ENCODE measurements around the gene RCHY1. TPM values are rescaled to one million over a fixed set of nuclear protein-coding genes. Genes with fewer than 3 reads are reported as not detected.
"Not testable (repeated sequence)": the region's sequence is repeated elsewhere in the genome, so short reads cannot be mapped to it uniquely, and the experiment has no call there.

Gene RCHY1
- total and polyA plus RNA-seq, 2 experiments from 2014 or later = 42.9 to 46.5 TPM

- H3K4me2 ChIP-seq; H3K4me1 Mint-ChIP-seq; H3K36me3 Mint-ChIP-seq (ENCODE audit: low read depth); H3K9me3 Mint-ChIP-seq; H2AFZ ChIP-seq; H3K4me3 Mint-ChIP-seq; H3K27me3 ChIP-seq (ENCODE audit: insufficient read depth); H3K27me3 Mint-ChIP-seq (ENCODE audit: insufficient read depth, low read depth, poor library complexity); H4K20me1 ChIP-seq (replicated peaks; ENCODE audit: insufficient read depth); DNase-seq (ENCODE audit: low spot score); ATAC-seq; H3K27ac Mint-ChIP-seq; H3F3A ChIP-seq (replicated peaks; ENCODE audit: low read depth); H3K36me3 ChIP-seq (ENCODE audit: insufficient read depth); H3K4me1 ChIP-seq (ENCODE audit: insufficient read depth); H3K79me2 ChIP-seq (replicated peaks; ENCODE audit: insufficient read depth); H3K9me2 ChIP-seq (ENCODE audit: insufficient read depth); H3K27ac ChIP-seq (ENCODE audit: low read depth); H3K4me3 ChIP-seq: not testable (repeated sequence)
These were observed 30.0 kb upstream of the RCHY1 start for GRCh38 chr4:75544220-75544619.

- Histone ChIP-seq H4K20me1 (replicated peaks; ENCODE audit: insufficient read depth) (no peaks in the 10 kb centered on the region), H2AFZ (no peak overlapping the region), H3K4me2 (no peak overlapping the region), H3K36me3 (ENCODE audit: insufficient read depth) (no peaks in the 10 kb centered on the region), H3K4me1 (ENCODE audit: insufficient read depth) (no peaks in the 10 kb centered on the region), H3K4me3 (no peak overlapping the region), H3K79me2 (replicated peaks; ENCODE audit: insufficient read depth) (no peaks in the 10 kb centered on the region), H3K9me2 (ENCODE audit: insufficient read depth) (no peaks in the 10 kb centered on the region), H3K27me3 (ENCODE audit: insufficient read depth) (no peaks in the 10 kb centered on the region), H3K27ac (ENCODE audit: low read depth) (no peak overlapping the region), H3F3A (replicated peaks; ENCODE audit: low read depth) (no peaks in the 10 kb centered on the region)
- Mint-ChIP-seq H3K4me3 (no peak overlapping the region), H3K27ac (no peak overlapping the region), H3K27me3 (ENCODE audit: insufficient read depth, low read depth, poor library complexity) (peaks cover 3% of the 10 kb centered on the region), H3K4me1 (no peaks in the 10 kb centered on the region), H3K9me3 (no peaks in the 10 kb centered on the region), H3K36me3 (ENCODE audit: low read depth) (no peaks in the 10 kb centered on the region)
- no peak for DNase-seq (ENCODE audit: low spot score)
- no peak for ATAC-seq
- no peak for TF ChIP-seq NANOG (IDR thresholded peaks at IDR 0.05; ENCODE audit: borderline replicate concordance)
- TF ChIP-seq STAT1 (IDR thresholded peaks at IDR 0.05; ENCODE audit: unreplicated experiment) = no peak
- no peak for TF ChIP-seq ZNF114 (CRISPR knock-in tag; IDR thresholded peaks at IDR 0.05)
- TF ChIP-seq EZH2 (IDR thresholded peaks at IDR 0.05; ENCODE audit: low read depth, unreplicated experiment) = no peak
- no peak for TF ChIP-seq JUNB (IDR thresholded peaks at IDR 0.05; ENCODE audit: unreplicated experiment)
- TF ChIP-seq, protein P1, sequence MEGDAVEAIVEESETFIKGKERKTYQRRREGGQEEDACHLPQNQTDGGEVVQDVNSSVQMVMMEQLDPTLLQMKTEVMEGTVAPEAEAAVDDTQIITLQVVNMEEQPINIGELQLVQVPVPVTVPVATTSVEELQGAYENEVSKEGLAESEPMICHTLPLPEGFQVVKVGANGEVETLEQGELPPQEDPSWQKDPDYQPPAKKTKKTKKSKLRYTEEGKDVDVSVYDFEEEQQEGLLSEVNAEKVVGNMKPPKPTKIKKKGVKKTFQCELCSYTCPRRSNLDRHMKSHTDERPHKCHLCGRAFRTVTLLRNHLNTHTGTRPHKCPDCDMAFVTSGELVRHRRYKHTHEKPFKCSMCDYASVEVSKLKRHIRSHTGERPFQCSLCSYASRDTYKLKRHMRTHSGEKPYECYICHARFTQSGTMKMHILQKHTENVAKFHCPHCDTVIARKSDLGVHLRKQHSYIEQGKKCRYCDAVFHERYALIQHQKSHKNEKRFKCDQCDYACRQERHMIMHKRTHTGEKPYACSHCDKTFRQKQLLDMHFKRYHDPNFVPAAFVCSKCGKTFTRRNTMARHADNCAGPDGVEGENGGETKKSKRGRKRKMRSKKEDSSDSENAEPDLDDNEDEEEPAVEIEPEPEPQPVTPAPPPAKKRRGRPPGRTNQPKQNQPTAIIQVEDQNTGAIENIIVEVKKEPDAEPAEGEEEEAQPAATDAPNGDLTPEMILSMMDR (conservative IDR thresholded peaks at IDR 0.05; ENCODE audit: low read depth in 2 of 2) = no peak
- TF ChIP-seq ZNF462 (CRISPR knock-in tag; IDR thresholded peaks at IDR 0.05) = no peak
- TF ChIP-seq CREB1 (CRISPR knock-in tag; IDR thresholded peaks at IDR 0.05; ENCODE audit: low read depth) = no peak
- TF ChIP-seq POLR2AphosphoS5 (IDR thresholded peaks at IDR 0.05; ENCODE audit: low read depth) = no peak
- no peak for TF ChIP-seq ETS1 (IDR thresholded peaks at IDR 0.05)
- no peak for TF ChIP-seq EZH2phosphoT487 (IDR thresholded peaks at IDR 0.05; ENCODE audit: unreplicated experiment)
- no peak for TF ChIP-seq ZNF331 (CRISPR knock-in tag; IDR thresholded peaks at IDR 0.05; ENCODE audit: low read depth)
These were observed 28.6 kb upstream of the RCHY1 start for GRCh38 chr4:75542824-75543223.
